Endothelial cell (in vitro differentiated cells): ENCODE results near the gene KIF19. TPM values are rescaled to one million over a fixed set of nuclear protein-coding genes. Genes with fewer than 3 reads are reported as not detected.

ENCODE experiments used
- DNase-seq: peaks from one replicate; pipeline ENCODE4 v3.0.0; 2021; ENCODE audit warnings: low spot score
- H3K27ac Mint-ChIP-seq: one replicate; pipeline ENCODE4 v1.8.0; 2021; ENCODE audit warnings: mixed read lengths, inconsistent platforms; ENCODE audit not compliant: unreplicated experiment
- H3K27me3 Mint-ChIP-seq: one replicate; pipeline ENCODE4 v1.8.0; 2021; ENCODE audit warnings: mild to moderate bottlenecking, moderate library complexity, mixed read lengths, inconsistent platforms; ENCODE audit not compliant: unreplicated experiment
- H3K36me3 Mint-ChIP-seq: one replicate; pipeline ENCODE4 v1.8.0; 2021; ENCODE audit warnings: mild to moderate bottlenecking, low read depth, mixed read lengths, inconsistent platforms; ENCODE audit not compliant: unreplicated experiment
- H3K4me1 Mint-ChIP-seq: one replicate; pipeline ENCODE4 v1.8.0; 2021; ENCODE audit warnings: mild to moderate bottlenecking, mixed read lengths, inconsistent platforms; ENCODE audit not compliant: unreplicated experiment
- H3K4me3 Mint-ChIP-seq: one replicate; pipeline ENCODE4 v1.8.0; 2021; ENCODE audit warnings: mild to moderate bottlenecking, mixed read lengths, inconsistent platforms; ENCODE audit not compliant: unreplicated experiment
- H3K9me3 Mint-ChIP-seq: one replicate; pipeline ENCODE4 v1.8.0; 2021; ENCODE audit warnings: mixed read lengths, inconsistent platforms; ENCODE audit not compliant: unreplicated experiment
- CTCF ChIP-seq: fragments of 200-600 bp; sonication (generic); IDR thresholded peaks from one replicate; pipeline ENCODE4 v1.5.0; 2021; ENCODE audit warnings: antibody characterized with exemption; ENCODE audit not compliant: unreplicated experiment
- total RNA-seq: library from RNA; stranded (reverse); fragmentation: NEBNext Ultra II Directional; extraction: Animal tissue kit (Norgen Biotek cat#: 25700); gene quantifications from one replicate; pipeline ENCODE4 v1.2.1, GENCODE V29; 2021; ENCODE audit not compliant: unreplicated experiment

The KIF19 gene
- total RNA-seq, 1 donor from 2014 or later, result 48.1 TPM

GRCh38 chr17:74332763-74333283 is 6.8 kb downstream of the KIF19 start:
- DNase-seq, result no peak
- Mint-ChIP-seq H3K4me1 (peaks cover 35% of the 10 kb centered on the region), H3K4me3 (no peak overlapping the region), H3K36me3 (peaks cover 15% of the 10 kb centered on the region), H3K27ac (no peak overlapping the region), H3K27me3 (peaks cover 10% of the 10 kb centered on the region), H3K9me3 (no peaks in the 10 kb centered on the region)
- TF ChIP-seq CTCF, result no peak

- H3K27me3 Mint-ChIP-seq, result peaks cover 10% of the 10 kb centered on the region
- no peaks in the 10 kb centered on the region for H3K9me3 Mint-ChIP-seq
- no peak for TF ChIP-seq CTCF
- peaks cover 25% of the 10 kb centered on the region for H3K4me1 Mint-ChIP-seq
- H3K27ac Mint-ChIP-seq, result no peak overlapping the region
- no peak for DNase-seq
- H3K36me3 Mint-ChIP-seq, result peaks cover 13% of the 10 kb centered on the region
- no peak overlapping the region for H3K4me3 Mint-ChIP-seq
Measured at GRCh38 chr17:74334393-74335039, 8.5 kb downstream of the KIF19 start.

GRCh38 chr17:74335529-74336062 is 9.6 kb downstream of the KIF19 start:
- Mint-ChIP-seq H3K4me1 (peaks cover 24% of the 10 kb centered on the region), H3K36me3 (peaks cover 14% of the 10 kb centered on the region), H3K27ac (no peak overlapping the region), H3K4me3 (no peak overlapping the region), H3K9me3 (no peaks in the 10 kb centered on the region), H3K27me3 (peaks cover 8% of the 10 kb centered on the region)
- DNase-seq, result no peak
- TF ChIP-seq CTCF, result no peak

GRCh38 chr17:74336307-74336706 is 10.3 kb downstream of the KIF19 start:
- Mint-ChIP-seq H3K27me3 (peaks cover 8% of the 10 kb centered on the region), H3K27ac (no peak overlapping the region), H3K9me3 (no peaks in the 10 kb centered on the region), H3K4me3 (no peak overlapping the region), H3K4me1 (peaks cover 17% of the 10 kb centered on the region), H3K36me3 (peaks cover 14% of the 10 kb centered on the region)
- no peak for TF ChIP-seq CTCF
- DNase-seq, result no peak

GRCh38 chr17:74337834-74338500 is 11.9 kb downstream of the KIF19 start:
- no peak for TF ChIP-seq CTCF
- peaks cover 3% of the 10 kb centered on the region for H3K4me1 Mint-ChIP-seq
- H3K9me3 Mint-ChIP-seq, result no peaks in the 10 kb centered on the region
- H3K27me3 Mint-ChIP-seq, result peaks cover 8% of the 10 kb centered on the region
- no peak overlapping the region for H3K4me3 Mint-ChIP-seq
- no peak overlapping the region for H3K27ac Mint-ChIP-seq
- H3K36me3 Mint-ChIP-seq, result peaks cover 10% of the 10 kb centered on the region
- DNase-seq, result no peak
